HG02763 (cell line): Measurements from ENCODE around the gene BRSK1.
A peak's percentile ranks its signal among the peaks of the same experiment; 100 is the strongest.
"Not testable (repeated sequence)": the region's sequence is repeated elsewhere in the genome, so short reads cannot be mapped to it uniquely, and the experiment has no call there.

Source experiments
- ATAC-seq: cut with Tn5 transposase; IDR thresholded peaks from one replicate; pipeline ENCODE4 v1.9.1; 2021; ENCODE audit warnings: mild to moderate bottlenecking, moderate library complexity; ENCODE audit not compliant: unreplicated experiment

BRSK1 gene

DNA sequence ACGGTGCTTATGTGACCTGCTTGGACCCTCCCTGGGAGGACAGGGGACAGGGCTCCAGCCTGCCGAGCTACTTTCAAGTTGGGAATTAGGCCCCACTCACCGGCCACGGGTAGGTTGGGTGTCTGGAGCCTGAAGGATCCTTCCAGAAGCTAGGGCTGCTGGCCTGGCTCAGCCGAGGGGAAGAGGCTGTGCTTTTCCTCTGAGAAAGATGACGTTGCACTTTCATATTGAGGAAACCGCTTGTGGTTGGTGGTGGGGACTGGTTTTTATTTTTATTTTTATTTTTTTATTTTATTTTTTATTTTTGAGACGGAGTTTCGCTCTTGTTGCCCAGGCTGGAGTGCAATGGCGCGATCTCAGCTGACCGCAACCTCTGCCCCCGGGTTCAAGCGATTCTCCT is 41.4 kb downstream of the BRSK1 start, which contains the start of gene TMEM150B:
Gene TMEM150B (minus strand): TSS at position 170 of the 400 bp plus-strand sequence. CDS start 4,305 bp downstream, outside the sequence.
- no peak for ATAC-seq

GRCh38 chr19:55328774-55329318 is 45.0 kb downstream of the BRSK1 start:
- not testable (repeated sequence) for ATAC-seq

- not testable (repeated sequence) for ATAC-seq
Observed at GRCh38 chr19:55329791-55330190, 46.0 kb downstream of the BRSK1 start.

DNA sequence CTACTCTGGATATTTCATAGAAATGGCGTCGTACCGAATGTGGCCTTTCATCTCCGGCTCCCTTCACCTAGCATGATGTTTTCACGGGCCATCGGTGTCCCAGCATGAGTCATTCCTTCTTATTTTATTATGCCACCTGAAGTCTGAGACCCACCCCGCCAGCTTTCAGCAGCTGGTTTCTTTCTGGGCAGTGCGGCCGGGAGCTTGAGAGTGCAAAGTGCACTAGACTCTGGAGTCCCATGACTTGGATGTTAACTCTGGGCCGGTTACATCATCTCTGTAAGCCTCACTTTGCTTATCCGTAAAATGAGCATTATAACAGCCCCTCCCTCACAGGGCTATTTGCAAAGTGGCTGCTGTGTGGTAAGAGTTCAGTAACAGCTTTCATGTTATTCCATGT is 50.1 kb downstream of the BRSK1 start:
- no peak for ATAC-seq

DNA sequence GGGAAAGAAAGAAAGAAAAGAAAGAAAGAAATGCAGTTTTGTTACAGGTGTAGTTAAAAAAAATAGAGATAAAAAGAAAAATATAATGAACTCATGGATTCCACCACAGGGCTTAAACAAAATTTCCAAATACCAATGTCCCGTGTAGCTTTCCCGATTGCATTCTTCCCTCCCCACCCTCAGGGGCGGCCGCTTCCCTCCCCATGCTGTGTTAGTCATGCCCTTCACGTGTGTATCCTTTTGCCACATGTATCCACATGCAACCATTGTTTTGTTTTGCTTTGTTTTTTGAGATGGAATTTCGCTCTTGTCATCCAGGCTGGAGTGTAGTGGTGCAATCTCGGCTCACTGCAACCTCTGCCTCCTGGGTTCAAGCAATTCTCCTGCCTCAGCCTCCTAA is 52.3 kb downstream of the BRSK1 start:
- no peak for ATAC-seq

DNA sequence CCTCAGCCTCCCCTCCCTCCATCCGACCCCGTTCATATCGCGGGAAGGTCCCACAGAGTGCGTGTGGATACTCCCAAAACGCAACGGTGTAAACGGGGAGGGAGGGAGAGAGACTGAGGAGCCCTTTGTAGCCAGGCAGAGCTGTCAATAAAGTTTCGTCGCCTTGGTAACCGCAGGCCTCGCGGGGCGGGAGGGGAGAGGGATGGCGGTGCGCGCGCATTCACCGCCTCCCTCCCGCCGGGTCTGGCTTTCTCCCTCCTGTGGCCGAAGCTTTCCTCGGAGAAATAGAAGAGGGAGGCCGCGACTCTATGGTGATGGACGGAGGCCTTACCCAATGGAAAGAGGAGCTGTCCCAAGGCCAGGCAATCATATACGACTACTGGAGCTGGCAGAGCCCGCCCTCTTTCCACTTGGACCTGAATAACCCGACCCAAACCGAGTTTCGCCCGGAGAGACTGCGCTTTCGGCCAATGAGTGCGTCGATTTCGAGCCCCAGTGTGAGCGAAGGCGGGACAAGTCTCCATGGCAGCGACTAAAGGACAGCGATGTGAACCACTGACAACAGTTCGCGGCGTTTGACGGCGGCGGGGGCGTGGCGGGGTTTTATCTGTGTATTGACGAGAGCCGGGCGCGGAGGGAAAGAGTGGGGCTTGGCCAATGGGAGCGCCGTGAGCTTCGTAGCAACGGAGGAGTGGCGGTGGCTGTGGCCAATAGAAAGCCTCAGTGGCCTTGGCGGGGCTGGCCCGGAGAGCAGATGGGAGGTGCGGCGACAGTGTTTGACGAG is 55.5 kb downstream of the BRSK1 start, which contains the start of gene KMT5C:
Gene KMT5C (plus strand): TSS at position 772 of the 784 bp plus-strand sequence. CDS start 2,061 bp downstream, outside the sequence.
- peak; percentile 85 for ATAC-seq

GRCh38 chr19:55339889-55340783 is 56.3 kb downstream of the BRSK1 start:
- no peak for ATAC-seq

DNA sequence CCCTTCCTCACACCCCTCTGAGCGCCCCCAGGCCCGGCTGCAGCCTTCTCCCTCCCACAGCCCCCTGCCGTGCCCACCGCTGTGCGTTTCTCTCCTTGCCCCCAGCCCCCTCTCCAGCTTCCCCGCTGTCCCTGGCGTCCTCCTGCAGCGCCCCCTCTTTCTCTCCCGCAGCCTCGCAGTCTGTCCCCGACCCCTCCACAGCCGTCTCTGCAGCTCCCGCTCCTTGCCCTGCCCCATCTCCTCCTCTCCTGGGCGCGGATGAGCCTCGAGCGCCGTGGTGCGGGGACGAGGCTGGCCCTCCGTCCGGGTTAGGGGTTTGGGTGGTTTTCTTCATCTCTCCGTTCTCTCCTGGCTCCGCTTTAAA is 57.0 kb downstream of the BRSK1 start:
- ATAC-seq = no peak

GRCh38 chr19:55341171-55341588 is 57.4 kb downstream of the BRSK1 start:
- no peak for ATAC-seq

GRCh38 chr19:55341595-55342531 is 58.1 kb downstream of the BRSK1 start:
- no peak for ATAC-seq

GRCh38 chr19:55344444-55344843 is 60.6 kb downstream of the BRSK1 start:
- no peak for ATAC-seq

GRCh38 chr19:55345101-55345817 is 61.5 kb downstream of the BRSK1 start:
- ATAC-seq = no peak

GRCh38 chr19:55345818-55346724 is 62.3 kb downstream of the BRSK1 start:
- no peak for ATAC-seq

GRCh38 chr19:55346725-55347441 is 63.1 kb downstream of the BRSK1 start:
- no peak for ATAC-seq

DNA sequence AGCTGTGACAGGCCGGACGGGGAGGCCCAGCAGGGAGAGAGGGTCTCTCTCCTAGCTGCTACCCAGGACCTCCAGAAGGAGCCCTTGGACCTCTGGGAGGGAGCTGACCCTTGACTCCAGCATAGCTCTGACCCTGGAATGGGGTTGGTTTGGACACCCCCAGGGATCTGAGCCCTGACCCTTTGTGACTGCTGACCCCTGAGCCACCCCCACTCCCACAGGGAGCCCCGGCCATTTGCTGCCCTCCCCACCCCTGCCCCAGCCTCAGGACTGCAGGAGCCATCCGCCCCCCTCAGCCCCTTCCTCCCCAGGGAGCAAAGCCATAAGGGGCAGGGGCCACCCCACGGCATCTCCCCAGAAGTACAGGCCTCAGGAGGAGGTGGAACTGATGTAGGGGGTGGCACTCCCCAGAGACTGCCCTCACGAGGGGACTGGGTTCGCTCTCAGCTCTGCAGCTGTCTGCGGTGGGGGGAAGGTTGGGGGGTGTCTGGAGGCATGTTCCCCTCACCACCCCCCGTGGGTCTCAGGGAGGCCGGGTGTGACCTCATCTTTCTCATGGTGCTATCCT is 63.7 kb downstream of the BRSK1 start:
- no peak for ATAC-seq

GRCh38 chr19:55348317-55349034 is 64.7 kb downstream of the BRSK1 start:
- ATAC-seq = no peak
